ENCODE measurements around the gene IFT27.

IFT27 gene, protein sequence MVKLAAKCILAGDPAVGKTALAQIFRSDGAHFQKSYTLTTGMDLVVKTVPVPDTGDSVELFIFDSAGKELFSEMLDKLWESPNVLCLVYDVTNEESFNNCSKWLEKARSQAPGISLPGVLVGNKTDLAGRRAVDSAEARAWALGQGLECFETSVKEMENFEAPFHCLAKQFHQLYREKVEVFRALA

DNA sequence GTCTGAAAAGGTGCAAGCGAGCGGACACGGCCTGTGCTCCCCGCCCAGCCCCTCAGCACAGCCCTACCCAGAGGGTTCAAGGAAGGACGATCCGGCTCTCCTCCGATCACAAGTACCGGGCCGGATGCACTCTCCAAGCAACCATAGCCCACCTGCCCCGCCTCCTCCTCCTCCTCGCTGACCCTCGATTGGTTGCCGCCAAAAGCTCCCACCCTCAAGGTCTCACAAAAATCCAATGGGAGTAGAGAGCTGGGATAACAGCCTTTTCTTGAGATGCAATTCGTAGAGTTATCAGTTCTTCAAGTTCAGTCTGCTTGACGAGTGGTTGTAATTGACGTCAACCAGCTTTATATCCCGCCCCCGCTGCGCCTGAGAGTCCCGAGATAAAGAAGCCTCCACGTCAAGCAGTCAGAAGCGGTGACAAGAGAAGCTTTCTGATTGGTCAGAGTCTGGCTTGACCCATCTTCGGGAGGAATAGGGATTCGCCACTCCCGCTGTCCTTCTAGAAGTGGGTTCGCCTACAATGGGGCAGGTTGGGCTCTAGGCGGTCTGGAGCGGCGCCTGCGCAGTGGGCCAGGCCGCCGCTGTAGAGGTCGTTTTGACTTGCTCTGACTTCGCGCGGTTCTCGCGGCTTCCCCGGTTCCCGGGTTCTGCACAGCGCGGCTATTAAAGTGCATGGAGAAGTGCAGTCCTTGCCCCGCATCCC, at the start of gene IFT27:
Gene IFT27 (minus strand): TSS at position 156 of the 706 bp plus-strand sequence. CDS start 412 bp downstream, outside the sequence.
- peak; percentile 99 for DNase-seq (ENCODE audit: low spot score)

DNA sequence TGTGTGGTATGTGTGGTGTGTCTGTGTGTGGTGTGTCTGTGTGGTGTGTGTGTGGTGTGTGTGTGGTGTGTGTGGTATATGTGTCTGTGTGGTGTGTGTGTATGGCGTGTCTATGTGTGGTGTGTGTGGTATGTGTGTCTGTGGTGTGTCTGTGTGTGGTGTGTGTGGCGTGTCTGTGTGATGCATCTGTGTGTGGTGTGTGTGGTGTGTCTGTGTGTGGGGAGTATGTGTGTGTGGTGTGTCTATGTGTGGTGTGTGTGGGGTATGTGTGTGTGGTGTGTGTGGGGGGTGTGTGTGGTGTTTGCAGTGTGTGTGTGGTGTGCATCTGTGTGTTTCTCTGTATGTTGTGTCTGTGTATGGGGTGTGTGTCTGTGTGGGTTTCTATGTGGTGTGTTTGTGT, 48.7 kb upstream of the IFT27 start:
- DNase-seq (ENCODE audit: low spot score), result no peak

DNA sequence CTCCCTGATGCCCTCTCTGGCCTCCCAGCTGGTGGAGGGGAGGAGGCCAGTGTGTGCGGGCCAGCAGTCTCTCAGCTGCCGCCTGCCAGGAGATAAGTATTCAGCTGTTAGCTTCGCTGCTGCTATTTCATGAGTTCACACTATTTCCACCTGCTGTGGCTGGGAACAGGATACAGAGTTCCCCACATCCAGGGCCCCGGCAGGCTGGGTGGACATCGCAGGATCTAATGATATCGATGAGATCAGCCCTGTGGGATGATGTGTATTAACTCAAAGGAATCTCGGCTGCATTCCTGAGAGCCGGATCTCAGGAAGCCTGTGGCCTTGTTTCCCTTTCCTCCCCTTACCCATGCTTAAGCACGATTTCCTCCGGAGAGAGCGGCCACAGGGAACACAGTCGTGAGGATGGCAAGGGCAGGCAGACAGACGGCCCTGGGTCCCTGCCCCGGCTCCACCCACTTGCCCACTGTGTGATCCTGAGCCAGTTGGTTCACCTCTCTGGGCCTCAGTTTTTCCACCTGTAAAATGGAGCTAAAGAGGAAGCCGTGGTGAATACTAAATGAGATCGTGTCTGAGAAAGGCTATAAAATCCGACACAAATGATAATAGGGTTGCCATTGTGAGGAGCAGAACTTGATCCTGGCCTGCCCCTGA, 47.4 kb upstream of the IFT27 start:
- DNase-seq (ENCODE audit: low spot score), result no peak

DNA sequence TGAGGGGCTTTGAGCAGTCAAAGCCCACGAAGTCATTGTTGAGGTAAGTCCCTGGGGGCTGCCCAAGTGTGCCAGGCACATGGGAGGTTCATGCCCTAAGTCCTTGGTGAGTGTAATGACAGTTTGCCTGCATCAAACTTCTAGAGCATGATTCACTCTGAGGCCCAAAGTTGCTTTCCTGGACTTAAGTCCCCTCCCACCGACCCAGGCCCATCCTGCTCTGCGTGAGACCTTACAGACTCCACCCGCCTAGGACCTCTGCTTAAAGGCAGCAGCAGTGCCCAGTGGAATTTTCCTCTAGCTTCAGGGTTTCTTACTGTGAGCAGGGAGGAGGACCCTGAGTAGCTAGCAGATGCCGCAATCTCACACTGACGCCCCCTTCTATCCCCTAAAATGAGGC, 46.7 kb upstream of the IFT27 start:
- no peak for DNase-seq (ENCODE audit: low spot score)

DNA sequence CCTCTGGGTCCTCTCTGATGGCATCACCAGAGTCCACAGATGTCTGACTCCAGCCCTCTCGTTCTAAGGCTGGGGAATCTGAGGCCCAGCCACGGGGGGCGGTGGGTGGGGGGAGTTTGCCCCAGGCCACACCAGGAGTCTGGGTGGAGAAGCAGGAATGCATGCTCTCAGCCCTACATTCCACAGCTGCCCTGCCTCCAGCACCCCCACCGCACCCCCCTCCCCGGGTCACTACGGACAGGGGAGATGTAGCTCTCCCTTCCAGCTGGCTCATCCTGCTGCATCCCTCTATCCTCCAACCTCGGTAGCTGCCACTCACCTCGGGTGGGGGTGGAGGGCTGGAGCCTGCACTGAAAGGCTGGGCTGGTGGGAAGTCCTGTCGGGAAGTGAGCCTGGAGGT, 43.2 kb upstream of the IFT27 start:
- DNase-seq (ENCODE audit: low spot score), result no peak

DNA sequence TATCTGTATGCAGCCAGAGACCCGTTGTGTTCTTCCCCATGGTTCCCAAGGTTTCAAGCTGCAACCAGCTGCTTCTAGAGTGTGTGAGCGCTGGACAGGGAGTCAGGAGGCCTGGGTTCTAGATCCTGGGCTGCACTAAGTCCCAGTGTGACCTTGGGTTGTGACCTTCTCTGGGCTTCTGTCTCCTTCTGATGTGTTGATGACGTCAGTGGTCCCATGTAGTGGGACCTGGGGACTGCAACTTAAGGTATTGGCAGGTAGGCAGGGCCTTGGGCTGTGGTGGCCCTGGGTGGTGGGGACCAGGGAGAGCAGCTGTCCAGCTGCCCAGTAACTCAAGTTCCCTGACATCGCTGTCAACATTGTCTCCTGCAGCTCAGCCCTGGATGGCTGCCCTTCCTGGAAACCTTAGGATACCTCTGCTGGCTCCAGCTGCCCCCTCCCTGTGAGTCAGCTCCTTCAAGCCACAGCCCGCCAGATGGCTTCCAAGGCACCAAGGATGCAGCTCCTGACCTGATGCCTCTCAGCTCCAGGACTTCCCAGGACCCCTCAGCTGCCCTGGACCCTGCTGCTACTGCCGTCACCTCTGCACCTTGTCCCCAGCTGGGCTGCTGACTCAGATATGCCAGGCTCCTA, 42.2 kb upstream of the IFT27 start:
- no peak for DNase-seq (ENCODE audit: low spot score)

DNA sequence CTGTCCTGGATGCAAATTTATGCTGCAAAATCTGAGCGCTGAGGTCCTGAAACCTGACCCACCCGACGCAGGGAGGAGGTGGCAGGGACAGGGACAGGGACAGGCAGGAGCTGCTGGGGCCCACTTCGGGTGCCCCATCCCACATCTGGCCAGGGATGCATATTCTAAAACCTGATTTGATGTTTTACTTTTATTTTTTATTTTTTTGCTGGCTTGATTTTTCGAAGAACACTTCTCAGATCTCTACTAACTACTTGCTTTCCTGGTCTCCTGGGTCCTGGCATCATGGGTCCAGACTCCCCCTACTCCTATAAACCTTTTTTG, 41.6 kb upstream of the IFT27 start:
- DNase-seq (ENCODE audit: low spot score), result no peak

DNA sequence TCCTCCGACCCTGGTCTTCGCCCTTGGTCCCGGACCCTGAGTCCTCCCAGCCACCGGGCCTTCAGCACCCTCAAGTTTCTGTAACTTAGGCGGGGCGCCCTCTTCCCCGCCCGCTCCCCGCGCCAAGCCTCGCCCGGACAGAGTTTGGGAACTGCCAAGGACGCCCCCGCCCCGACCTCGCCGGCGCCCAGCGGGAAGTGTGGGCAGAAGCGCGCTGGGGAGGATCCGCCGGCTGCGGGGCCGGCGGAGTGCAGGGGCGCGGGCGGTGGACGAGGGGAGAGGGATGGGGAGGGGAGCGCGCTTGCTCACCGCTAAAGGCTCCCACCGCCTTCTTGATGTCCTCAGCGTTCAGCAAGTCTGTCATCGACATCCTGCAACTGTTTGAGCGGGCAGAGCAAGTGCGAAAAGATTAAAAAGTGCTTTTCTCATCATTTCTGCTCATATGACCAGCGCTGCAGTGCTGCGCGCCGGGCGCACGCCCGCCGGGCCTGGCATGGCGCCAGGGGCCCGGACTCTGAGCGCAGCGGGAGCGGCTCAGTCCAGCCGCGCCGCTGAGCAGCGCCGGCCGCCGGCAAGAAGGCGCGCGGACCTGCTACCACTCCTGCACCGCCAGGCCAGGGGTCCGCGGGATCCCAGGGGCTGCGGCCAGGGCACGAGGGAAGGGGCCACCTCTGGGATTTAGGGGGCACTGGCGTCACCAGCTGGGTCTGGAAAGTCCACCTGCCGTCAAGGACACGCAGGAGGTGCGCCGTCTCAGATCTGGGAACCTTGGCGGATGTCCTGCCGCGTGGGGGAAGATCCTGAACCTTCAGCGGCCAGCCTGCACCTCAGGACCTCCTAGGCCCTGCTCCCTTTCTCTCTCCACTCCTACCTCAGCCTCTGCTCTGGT, 41.0 kb upstream of the IFT27 start, which contains the start of gene PVALB:
Gene PVALB (minus strand): TSS at position 400 of the 889 bp plus-strand sequence. CDS start 30 bp downstream, at position 370.
- no peak for DNase-seq (ENCODE audit: low spot score)

DNA sequence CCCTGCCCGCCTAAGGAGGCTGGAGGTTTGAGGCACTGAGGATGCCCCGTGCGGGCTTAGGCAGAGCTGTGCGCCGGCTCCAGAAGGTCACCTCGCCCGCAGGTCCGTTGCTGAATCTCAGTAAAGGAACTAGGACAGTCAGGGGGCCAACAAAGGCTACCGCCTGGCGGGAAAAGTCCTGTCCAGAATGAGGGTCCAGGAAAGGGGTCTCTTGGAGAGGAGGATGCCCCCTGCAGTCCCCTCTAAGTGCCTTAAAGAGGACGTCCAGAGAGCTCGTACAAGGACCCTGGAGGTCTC, 40.4 kb upstream of the IFT27 start:
- no peak for DNase-seq (ENCODE audit: low spot score)

DNA sequence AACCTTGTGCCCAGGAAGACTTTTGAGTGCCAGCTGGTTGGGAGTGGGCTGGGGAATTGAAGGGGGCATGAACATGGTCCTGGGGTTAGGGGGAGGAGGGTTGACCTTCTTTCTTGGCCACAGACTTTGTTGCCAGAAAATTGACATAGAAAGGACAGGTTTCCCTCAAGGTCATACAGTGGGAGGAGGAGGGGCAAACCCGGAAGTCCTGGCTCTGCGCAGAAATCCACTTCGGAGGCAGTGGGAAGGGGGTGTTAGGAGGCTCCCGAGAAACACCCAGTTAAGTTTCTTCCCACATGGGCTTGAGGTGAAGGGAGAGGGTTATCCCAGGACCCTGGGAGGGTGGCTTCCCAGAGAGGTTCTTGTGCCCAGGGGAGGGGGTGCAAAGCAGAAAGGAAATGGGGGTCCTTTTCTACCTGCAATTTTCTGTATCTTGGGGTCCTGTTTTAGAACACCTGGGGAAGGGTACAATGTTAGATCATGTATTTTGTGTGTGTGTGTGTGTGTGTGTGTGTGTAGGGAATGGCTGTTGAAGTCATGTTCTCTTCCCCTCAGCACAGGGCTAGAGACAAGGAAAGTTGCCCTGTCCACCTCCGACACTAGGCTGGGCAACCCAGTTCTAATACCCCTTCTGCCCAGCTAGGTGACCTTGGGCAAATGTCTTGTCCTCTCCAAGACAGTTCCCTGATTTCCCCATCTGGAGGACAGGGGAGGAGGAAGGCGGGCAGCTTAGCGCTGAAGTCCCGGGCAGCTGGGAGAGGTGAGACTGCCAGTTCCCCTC, 39.8 kb upstream of the IFT27 start:
- DNase-seq (ENCODE audit: low spot score), result no peak

DNA sequence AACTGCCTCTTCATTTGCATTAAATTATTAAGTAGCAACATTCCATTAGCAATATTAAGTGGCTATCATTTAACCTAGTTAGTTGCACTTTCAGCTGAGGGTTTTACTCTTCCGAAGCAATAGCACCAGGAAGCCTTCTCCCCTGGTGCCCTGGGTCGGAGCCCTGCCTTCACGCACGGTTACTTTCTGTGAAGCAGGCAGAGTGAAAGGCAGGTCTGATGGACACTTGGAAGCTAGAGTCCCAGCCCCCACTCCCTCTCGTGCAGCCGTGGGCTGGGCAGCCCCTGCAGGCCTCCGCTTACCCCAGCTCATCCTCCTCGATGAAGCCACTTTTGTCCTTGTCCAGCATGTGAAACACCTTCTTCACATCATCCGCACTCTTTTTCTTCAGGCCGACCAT, 38.9 kb upstream of the IFT27 start:
- no peak for DNase-seq (ENCODE audit: low spot score)

DNA sequence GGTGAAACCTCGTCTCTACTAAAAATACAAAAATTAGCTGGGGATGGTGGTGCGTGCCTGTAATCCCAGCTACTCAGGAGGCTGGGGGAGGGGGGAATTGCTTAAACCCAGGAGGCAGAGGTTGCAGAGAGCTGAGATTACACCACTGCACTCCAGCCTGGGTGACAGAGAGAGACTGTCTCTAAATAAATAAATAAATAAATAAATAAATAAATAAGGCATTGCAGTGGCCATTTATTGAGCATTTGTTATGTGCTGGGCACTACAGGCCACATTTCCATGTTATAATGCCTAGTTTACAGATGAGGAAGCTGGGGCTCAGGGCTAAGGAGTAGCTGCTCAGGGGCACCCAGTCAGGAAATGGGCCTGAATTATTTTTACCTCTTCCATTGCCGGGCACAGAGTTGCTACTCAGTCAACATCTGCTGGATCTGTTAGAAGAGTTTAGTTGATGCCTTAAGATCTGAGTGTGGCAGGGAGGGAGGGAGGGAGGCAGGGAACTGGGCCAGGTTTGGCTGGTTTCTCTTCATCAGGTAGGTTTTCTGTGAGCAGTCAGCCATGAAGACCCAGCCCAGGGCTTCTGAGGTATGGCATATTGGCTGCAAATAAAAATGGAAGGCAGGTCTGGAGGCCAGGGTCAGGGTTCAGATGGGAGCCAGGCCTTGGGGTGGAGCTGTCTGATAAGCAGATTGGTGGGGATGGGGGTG, 35.3 kb upstream of the IFT27 start:
- DNase-seq (ENCODE audit: low spot score), result no peak

DNA sequence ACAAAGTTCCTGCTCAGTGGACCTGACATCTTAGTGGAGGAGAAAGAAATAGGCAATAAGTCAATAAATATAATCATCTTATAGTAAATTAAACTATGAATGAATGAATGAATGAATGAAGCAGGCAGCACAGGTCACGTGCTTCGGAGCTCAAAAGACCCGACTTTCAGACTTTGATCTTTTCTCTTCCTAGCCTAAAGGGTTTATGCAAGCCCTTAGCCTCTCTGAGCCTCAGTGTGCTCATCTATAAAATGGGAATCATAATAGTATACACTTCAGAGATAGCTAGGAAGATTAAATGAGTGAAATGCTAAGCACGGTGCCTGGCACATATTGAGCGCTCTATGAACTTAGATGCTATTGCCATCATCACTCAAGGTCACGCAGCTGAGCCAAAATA, 33.4 kb upstream of the IFT27 start:
- no peak for DNase-seq (ENCODE audit: low spot score)

DNA sequence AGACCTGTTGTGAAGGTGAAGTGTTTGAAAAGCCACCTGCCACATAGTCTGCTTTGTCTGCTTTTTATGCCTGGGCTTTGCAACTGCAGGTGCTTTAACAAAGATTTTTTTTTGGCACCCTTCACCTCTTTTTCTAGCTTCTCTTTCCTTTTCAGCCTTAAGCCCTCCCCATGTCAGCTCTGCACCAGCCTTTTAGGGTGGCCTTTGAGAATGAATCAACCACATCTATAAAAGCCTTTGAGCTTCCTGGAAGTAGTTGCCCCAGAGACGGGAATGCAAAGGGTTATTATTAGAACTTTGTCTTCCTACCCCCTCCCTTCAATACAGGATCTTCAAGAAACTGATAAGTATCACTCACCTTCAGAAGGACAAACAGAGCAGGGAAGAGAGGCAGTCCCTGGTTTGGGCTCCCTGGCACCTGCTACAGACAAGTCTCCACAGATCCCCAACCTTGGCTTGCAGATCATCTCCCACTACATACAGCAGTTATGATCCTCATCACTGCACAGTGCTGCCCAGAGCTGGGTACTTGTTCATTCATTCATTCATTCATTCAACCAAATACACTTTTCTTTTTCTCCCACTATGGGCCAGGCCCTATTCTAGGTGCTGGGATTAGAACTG, 32.9 kb upstream of the IFT27 start:
- DNase-seq (ENCODE audit: low spot score), result no peak

DNA sequence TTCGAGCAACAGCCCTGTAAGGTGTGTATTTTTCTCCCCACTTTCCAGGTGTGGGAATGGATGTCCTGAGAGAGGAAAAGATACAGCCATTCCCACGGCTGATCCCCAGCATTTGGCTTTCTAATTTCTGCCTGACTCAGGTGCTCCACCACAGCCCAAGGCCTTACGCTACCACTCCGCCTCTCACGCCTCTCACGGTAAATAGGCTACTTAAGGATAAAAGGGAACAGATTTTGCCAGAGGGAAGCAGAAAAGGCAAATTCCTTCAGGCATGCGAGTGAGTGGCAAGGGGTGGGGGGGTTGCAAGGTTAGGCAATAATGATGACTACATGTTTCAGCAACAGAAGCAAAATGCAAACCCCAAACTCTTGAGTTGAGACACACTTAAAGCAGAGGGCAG, 31.7 kb upstream of the IFT27 start:
- no peak for DNase-seq (ENCODE audit: low spot score)

DNA sequence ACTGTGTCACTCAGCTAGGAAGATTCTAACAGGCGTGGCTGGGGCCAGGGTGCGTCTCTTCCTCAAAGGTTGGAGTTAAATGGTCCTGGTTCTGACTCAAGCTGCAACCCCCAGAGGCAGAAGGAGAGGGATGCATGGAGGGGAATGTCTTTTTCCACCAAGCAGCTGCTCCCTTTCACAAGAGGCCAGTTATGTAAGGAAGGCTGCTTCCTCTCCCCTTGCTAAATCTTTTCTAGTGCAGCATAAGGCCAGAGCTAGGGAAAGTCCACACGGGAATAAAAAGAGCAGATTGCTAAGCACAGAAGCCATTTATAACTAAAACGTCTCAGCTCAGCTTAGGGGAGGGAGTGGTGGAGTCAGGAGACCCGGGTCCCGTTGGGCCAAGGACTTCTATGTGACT, 30.9 kb upstream of the IFT27 start:
- no peak for DNase-seq (ENCODE audit: low spot score)

DNA sequence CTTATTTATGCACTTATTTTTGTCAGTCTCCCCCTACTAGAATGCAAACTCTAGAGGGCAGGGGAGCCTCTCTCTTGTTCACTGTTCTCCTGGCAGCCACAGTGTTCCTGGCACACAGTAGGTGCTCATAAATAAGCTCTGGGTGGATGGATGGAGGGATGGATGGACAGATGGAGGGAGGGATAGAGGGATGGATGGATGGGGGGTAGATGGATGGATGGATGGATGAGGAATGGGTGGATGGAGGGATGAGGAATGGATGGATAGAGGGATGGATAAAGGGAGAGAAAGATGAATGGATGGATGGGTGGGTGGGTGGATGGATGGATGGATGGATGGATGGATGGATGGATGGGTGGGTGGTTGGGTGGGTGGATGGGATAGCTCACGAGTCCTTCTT, 27.4 kb upstream of the IFT27 start:
- DNase-seq (ENCODE audit: low spot score), result no peak

DNA sequence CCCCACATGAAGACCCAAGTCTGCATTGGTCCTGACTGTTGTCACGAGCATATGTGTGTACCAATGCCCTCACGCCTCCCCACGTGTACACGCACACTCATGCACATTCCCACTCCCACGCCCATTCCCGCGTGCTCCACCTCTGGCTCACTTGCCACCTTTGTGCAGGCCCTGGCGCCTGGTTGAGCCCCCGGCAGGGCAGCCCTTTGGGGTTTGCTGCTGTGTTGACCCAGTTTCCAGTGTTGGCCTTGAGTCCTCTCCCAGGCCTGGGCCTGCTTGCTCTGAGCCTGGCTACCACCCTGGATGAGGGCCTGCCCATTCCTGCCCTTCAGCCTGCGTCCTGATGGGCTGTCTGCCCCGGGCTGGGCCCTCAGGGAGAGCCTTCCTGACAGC, 22.8 kb upstream of the IFT27 start:
- no peak for DNase-seq (ENCODE audit: low spot score)

DNA sequence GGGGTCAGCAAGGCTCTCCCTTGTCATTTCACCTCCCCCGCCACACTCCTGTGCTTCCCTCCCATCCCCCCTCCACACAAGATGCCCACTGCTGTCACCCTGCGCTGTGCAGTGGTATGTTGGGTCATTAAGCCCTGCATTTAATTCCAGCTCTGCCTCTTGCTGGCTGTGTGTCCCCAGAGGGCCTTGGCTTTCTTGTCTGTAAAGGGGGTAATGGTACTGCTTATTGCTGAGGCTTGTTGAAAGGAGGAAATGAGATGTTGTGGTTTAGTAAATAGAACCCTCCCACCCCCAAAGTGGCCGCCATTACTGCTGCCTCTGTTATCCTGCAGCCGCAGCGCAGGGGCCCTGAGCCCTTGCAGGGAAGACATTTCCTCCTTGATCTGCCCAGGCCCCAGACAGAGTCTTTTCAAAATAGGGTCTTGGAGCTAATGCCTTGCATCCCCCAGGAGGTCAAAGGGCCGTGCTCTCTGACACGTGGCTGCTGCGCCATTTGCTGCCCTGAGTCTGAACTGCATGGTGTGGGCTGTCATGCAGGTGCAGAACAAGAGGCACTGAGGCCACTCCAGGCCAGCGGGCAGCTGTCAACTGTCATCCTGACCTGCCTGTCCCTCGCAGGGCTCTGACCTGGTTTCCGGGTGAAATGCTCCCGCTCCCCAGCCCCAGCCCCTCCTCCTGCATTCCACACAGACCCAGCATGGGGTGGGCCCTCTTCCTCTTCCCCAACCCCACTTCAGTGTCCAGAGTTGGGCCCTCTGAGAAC, 22.2 kb upstream of the IFT27 start:
- DNase-seq (ENCODE audit: low spot score), result no peak

DNA sequence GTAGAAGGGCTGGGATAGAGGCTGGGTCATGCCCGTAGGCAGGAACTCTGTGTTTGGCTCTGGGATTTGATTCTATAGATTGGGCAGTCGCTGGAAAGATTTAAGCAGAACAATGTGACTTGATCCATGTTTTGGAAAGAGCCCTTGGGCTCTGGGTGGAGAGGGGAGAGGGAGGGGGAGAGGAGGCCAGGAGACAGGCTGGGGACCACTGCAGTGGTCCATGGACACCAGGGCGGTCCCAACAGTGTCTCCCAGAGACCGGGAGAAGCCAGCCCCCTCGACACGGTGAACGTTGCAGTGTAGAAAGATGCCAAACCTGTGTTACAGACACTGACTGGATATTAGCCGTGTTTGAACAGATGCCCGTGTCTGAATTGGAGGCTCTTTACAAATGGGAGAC, 21.5 kb upstream of the IFT27 start:
- DNase-seq (ENCODE audit: low spot score), result no peak
